Caco-2 (cell line): ENCODE data around the gene JADE2. TPM values are rescaled to one million over a fixed set of nuclear protein-coding genes. Genes with fewer than 3 reads are reported as not detected.
"Not testable (repeated sequence)": the region's sequence is repeated elsewhere in the genome, so short reads cannot be mapped to it uniquely, and the experiment has no call there.

Source experiments
- BruUV-seq: library from RNA; stranded (reverse); fragments of 400-500 nt; replicated peaks from 2 replicates; lab custom pipeline; 2021; lab: Mats Ljungman, UMichigan
- CTCF ChIA-PET: fragments of 300-600 bp; sonication (Branson Sonifier 250); formaldehyde crosslinking; loops from one replicate; lab custom pipeline; 2022; ENCODE audit warnings: antibody characterized with exemption; lab: Charles Lee
- POLR2A ChIA-PET: fragments of 300-600 bp; sonication (Branson Sonifier 250); formaldehyde crosslinking; loops from one replicate; lab custom pipeline; 2022; ENCODE audit warnings: antibody characterized with exemption; lab: Charles Lee
- DNase-seq, 2 experiments: peaks; one replicate each; pipeline versions ENCODE4 v3.0.0 to v3.0.0-alpha.2; 2020 to 2022
- H3K27me3 ChIP-seq: replicated peaks from 2 replicates; pipeline ENCODE4 v1.6.0; 2011; ENCODE audit warnings: low read length; ENCODE audit not compliant: control insufficient read depth, insufficient read depth
- H3K36me3 ChIP-seq: 2 replicates; pipeline ENCODE4 v1.5.1; 2011; ENCODE audit warnings: low read length; ENCODE audit not compliant: control insufficient read depth, insufficient read depth
- H3K4me1 ChIP-seq: fragments of 250-450 bp; sonication (Bioruptor Pico); 2 replicates; pipeline ENCODE4 v1.5.1; 2020; ENCODE audit warnings: mild to moderate bottlenecking
- H3K4me3 ChIP-seq: 2 replicates; pipeline ENCODE4 v1.5.1; 2011; ENCODE audit warnings: low read depth, mild to moderate bottlenecking, control low read depth, low read length
- H3K9me3 ChIP-seq: fragments of 250-450 bp; sonication (Bioruptor Pico); 2 replicates; pipeline ENCODE4 v1.5.1; 2020; ENCODE audit warnings: mild to moderate bottlenecking, moderate library complexity
- H3K27ac Mint-ChIP-seq: one replicate; pipeline ENCODE4 v1.8.0; 2022; ENCODE audit warnings: mixed read lengths; ENCODE audit not compliant: unreplicated experiment
- H3K27me3 Mint-ChIP-seq: one replicate; pipeline ENCODE4 v1.8.0; 2022; ENCODE audit warnings: mixed read lengths; ENCODE audit not compliant: insufficient read depth, unreplicated experiment
- H3K36me3 Mint-ChIP-seq: one replicate; pipeline ENCODE4 v1.8.0; 2022; ENCODE audit warnings: mild to moderate bottlenecking, mixed read lengths; ENCODE audit not compliant: insufficient read depth, unreplicated experiment
- H3K4me1 Mint-ChIP-seq: one replicate; pipeline ENCODE4 v1.8.0; 2022; ENCODE audit warnings: low read depth, mixed read lengths; ENCODE audit not compliant: unreplicated experiment
- H3K4me3 Mint-ChIP-seq: one replicate; pipeline ENCODE4 v1.8.0; 2022; ENCODE audit warnings: mild to moderate bottlenecking, moderate library complexity, mixed read lengths; ENCODE audit not compliant: unreplicated experiment
- H3K9me3 Mint-ChIP-seq: one replicate; pipeline ENCODE4 v1.8.0; 2022; ENCODE audit warnings: mixed read lengths; ENCODE audit not compliant: unreplicated experiment
- CTCF ChIP-seq, 2 experiments: fragments of 200-600 bp in 1 of 2; IDR thresholded peaks; 1 replicate in 1 of 2; 2 replicates in 1 of 2; pipeline versions ENCODE4 v1.5.1 to v1.8.0; 2011 to 2022; ENCODE audit warnings: antibody characterized with exemption in 1 of 2, control low read depth in 1 of 2, inconsistent platforms in 1 of 2, low read depth in 1 of 2, low read length in 1 of 2, mild to moderate bottlenecking in 1 of 2, moderate library complexity in 1 of 2; ENCODE audit not compliant: insufficient read depth in 1 of 2, severe bottlenecking in 1 of 2, unreplicated experiment in 1 of 2
- intact Hi-C: fragments of 100-400 bp; cut with micrococcal nuclease; formaldehyde crosslinking; loops from one replicate; pipeline ENCODE4 v1.10.0; 2022; ENCODE audit not compliant: unreplicated experiment
- total RNA-seq: library from RNA; stranded (reverse); gene quantifications from 2 replicates; pipeline ENCODE4 v1.2.3, GENCODE V29; 2022

The JADE2 gene
- total RNA-seq, 1 experiment from 2014 or later, result 67.6 TPM

DNA sequence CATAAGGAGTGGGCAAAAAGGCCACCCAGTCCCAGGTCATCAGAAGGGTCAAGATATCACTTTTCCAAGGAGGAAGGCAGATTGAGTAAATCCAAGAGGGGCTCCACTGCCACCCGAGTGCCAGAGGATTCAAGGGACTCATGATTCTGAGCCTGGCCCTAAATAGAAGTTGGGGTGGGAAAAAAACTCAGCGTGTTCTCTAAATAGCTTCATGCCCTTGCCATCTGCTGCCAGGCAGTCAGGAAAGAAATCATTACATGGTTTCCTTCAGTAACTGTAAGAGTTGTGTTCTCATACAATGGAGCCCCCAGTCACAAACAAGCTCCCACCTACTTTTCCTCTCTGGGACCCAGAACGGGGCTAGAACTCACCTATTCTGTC is 70.0 kb downstream of the JADE2 start:
- Mint-ChIP-seq H3K4me3 (no peak overlapping the region), H3K36me3 (peaks cover 9% of the 10 kb centered on the region), H3K9me3 (no peaks in the 10 kb centered on the region), H3K27ac (no peak overlapping the region), H3K4me1 (peaks cover 6% of the 10 kb centered on the region), H3K27me3 (no peaks in the 10 kb centered on the region)
- ChIA-PET CTCF (no interaction called here), POLR2A (no interaction called here)
- Histone ChIP-seq H3K9me3 (no peaks in the 10 kb centered on the region), H3K4me1 (peaks cover 17% of the 10 kb centered on the region), H3K36me3 (no peaks in the 10 kb centered on the region), H3K4me3 (no peak overlapping the region), H3K27me3 (no peaks in the 10 kb centered on the region)
- DNase-seq, result no peak
- intact Hi-C loops, result no loop called here
- no peak for TF ChIP-seq CTCF (IDR thresholded peaks at IDR 0.05; ENCODE audit: insufficient read depth in 1 of 2, low read depth in 1 of 2, low read length in 1 of 2, severe bottlenecking in 1 of 2, unreplicated experiment in 1 of 2)
- BruUV-seq, result no TSS peak

DNA sequence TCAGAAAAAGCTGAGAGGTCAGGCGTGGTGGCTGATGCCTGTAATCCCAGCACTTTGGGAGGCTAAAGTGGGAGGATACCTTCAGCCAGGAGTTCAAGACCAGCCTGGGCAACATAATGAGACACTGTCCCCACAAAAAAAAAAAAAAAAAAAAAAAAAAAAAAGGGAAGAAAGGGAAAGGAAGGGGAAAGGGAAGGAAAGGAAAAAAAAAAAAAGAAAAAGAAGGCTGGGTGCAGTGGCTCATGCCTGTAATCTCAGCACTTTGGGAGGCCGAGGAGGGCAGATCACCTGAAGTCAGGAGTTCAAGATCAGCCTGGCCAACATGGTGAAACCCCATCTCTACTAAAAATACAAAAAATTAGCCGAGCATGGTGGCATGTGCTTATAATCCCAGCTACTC is 74.3 kb downstream of the JADE2 start:
- H3K4me1 Mint-ChIP-seq, H3K27me3 ChIP-seq, H3K36me3 ChIP-seq, intact Hi-C loops, H3K9me3 ChIP-seq, H3K4me3 ChIP-seq, H3K4me1 ChIP-seq, DNase-seq, H3K9me3 Mint-ChIP-seq, H3K27ac Mint-ChIP-seq, H3K4me3 Mint-ChIP-seq, H3K27me3 Mint-ChIP-seq, BruUV-seq: not testable (repeated sequence)
- ChIA-PET CTCF (interaction anchor here (0.6 kb wide), 1 partner anchor 138 kb away, joined by 3 read pairs; the partner anchor contains the start of gene CAMLG), POLR2A (interaction anchor here (0.6 kb wide), 1 partner anchor 112 kb away, joined by 6 read pairs; no protein-coding TSS in a partner anchor)
- H3K36me3 Mint-ChIP-seq, result peaks cover 31% of the 10 kb centered on the region

GRCh38 chr5:134600600-134600999 is 75.1 kb downstream of the JADE2 start:
- Mint-ChIP-seq H3K27me3 (no peaks in the 10 kb centered on the region), H3K4me3 (no peak overlapping the region), H3K36me3 (peaks cover 38% of the 10 kb centered on the region), H3K4me1 (no peaks in the 10 kb centered on the region), H3K9me3 (no peaks in the 10 kb centered on the region), H3K27ac (no peak overlapping the region)
- no TSS peak for BruUV-seq
- DNase-seq, result no peak
- Histone ChIP-seq H3K27me3 (no peaks in the 10 kb centered on the region), H3K9me3 (no peaks in the 10 kb centered on the region), H3K36me3 (no peaks in the 10 kb centered on the region), H3K4me3 (no peak overlapping the region), H3K4me1 (no peaks in the 10 kb centered on the region)
- intact Hi-C loops, result no loop called here
- POLR2A ChIA-PET, result interaction anchor here (0.6 kb wide), 1 partner anchor 111 kb away, joined by 6 read pairs; no protein-coding TSS in a partner anchor
- TF ChIP-seq CTCF (IDR thresholded peaks at IDR 0.05; ENCODE audit: insufficient read depth in 1 of 2, low read depth in 1 of 2, low read length in 1 of 2, severe bottlenecking in 1 of 2, unreplicated experiment in 1 of 2), result no peak
- CTCF ChIA-PET, result no interaction called here

GRCh38 chr5:134603059-134603458 is 77.6 kb downstream of the JADE2 start:
- no TSS peak for BruUV-seq
- intact Hi-C loops, result no loop called here
- POLR2A ChIA-PET, result no interaction called here
- Mint-ChIP-seq H3K4me3 (no peak overlapping the region), H3K36me3 (peaks cover 60% of the 10 kb centered on the region), H3K9me3 (no peaks in the 10 kb centered on the region), H3K27me3 (no peaks in the 10 kb centered on the region), H3K27ac (no peak overlapping the region), H3K4me1 (no peaks in the 10 kb centered on the region)
- H3K4me1 ChIP-seq, result no peaks in the 10 kb centered on the region
- no peak for DNase-seq
- H3K4me3 ChIP-seq, result no peak overlapping the region
- H3K27me3 ChIP-seq, result no peaks in the 10 kb centered on the region
- CTCF ChIA-PET, result no interaction called here
- H3K36me3 ChIP-seq, result no peaks in the 10 kb centered on the region
- TF ChIP-seq CTCF (IDR thresholded peaks at IDR 0.05; ENCODE audit: insufficient read depth in 1 of 2, low read depth in 1 of 2, low read length in 1 of 2, severe bottlenecking in 1 of 2, unreplicated experiment in 1 of 2), result no peak
- H3K9me3 ChIP-seq, result no peaks in the 10 kb centered on the region
